GM19463 (cell line): ENCODE results near the gene RASA3.

Experiments used
- ATAC-seq: cut with Tn5 transposase; IDR thresholded peaks from one replicate; pipeline ENCODE4 v1.9.1; 2021; ENCODE audit warnings: mild to moderate bottlenecking, moderate library complexity; ENCODE audit not compliant: unreplicated experiment

RASA3 gene

GRCh38 chr13:114069376-114070097 lies 62.9 kb downstream of the RASA3 start:
- ATAC-seq = no peak

GRCh38 chr13:114068656-114069318 lies 63.6 kb downstream of the RASA3 start:
- ATAC-seq = no peak

GRCh38 chr13:114067886-114068651 lies 64.4 kb downstream of the RASA3 start:
- ATAC-seq = peak; percentile 25

GRCh38 chr13:114067381-114067885 lies 65.0 kb downstream of the RASA3 start:
- ATAC-seq = peak; percentile 57

GRCh38 chr13:114066956-114067355 lies 65.5 kb downstream of the RASA3 start:
- no peak for ATAC-seq

- no peak for ATAC-seq
Observed at GRCh38 chr13:114065926-114066774, 66.3 kb downstream of the RASA3 start.

- peak; percentile 56 for ATAC-seq
Observed at GRCh38 chr13:114065141-114065925, 67.1 kb downstream of the RASA3 start.

GRCh38 chr13:114064450-114065140 lies 67.8 kb downstream of the RASA3 start:
- ATAC-seq = no peak

GRCh38 chr13:114063545-114064449 lies 68.6 kb downstream of the RASA3 start:
- no peak for ATAC-seq

- ATAC-seq = no peak
Observed at GRCh38 chr13:114062754-114063153, 69.7 kb downstream of the RASA3 start.

GRCh38 chr13:114062341-114062740 lies 70.1 kb downstream of the RASA3 start:
- ATAC-seq = no peak

GRCh38 chr13:114061744-114062143 lies 70.7 kb downstream of the RASA3 start:
- no peak for ATAC-seq

GRCh38 chr13:114061047-114061446 lies 71.4 kb downstream of the RASA3 start:
- no peak for ATAC-seq

- ATAC-seq = no peak
Observed at GRCh38 chr13:114059946-114060860, 72.2 kb downstream of the RASA3 start.

GRCh38 chr13:114059428-114059827 lies 73.0 kb downstream of the RASA3 start:
- no peak for ATAC-seq

- no peak for ATAC-seq
Observed at GRCh38 chr13:114058051-114058867, 74.2 kb downstream of the RASA3 start.
